T1000 (cell line): ENCODE measurements around the gene HPGDS.

Experiments used
- DNase-seq: peaks from one replicate; lab custom pipeline; 2025; ENCODE audit warnings: mixed read lengths; lab: John Stamatoyannopoulos, UW

HPGDS gene

GRCh38 chr4:94251094-94251493 is 91.5 kb downstream of the HPGDS start:
- DNase-seq = no peak
